GM21717 (cell line): Measurements from ENCODE around the gene STK25.

Experiments
- ATAC-seq: cut with Tn5 transposase; IDR thresholded peaks from one replicate; pipeline ENCODE4 v1.9.1; 2021; ENCODE audit warnings: mild to moderate bottlenecking, moderate library complexity; ENCODE audit not compliant: unreplicated experiment

The STK25 gene

DNA sequence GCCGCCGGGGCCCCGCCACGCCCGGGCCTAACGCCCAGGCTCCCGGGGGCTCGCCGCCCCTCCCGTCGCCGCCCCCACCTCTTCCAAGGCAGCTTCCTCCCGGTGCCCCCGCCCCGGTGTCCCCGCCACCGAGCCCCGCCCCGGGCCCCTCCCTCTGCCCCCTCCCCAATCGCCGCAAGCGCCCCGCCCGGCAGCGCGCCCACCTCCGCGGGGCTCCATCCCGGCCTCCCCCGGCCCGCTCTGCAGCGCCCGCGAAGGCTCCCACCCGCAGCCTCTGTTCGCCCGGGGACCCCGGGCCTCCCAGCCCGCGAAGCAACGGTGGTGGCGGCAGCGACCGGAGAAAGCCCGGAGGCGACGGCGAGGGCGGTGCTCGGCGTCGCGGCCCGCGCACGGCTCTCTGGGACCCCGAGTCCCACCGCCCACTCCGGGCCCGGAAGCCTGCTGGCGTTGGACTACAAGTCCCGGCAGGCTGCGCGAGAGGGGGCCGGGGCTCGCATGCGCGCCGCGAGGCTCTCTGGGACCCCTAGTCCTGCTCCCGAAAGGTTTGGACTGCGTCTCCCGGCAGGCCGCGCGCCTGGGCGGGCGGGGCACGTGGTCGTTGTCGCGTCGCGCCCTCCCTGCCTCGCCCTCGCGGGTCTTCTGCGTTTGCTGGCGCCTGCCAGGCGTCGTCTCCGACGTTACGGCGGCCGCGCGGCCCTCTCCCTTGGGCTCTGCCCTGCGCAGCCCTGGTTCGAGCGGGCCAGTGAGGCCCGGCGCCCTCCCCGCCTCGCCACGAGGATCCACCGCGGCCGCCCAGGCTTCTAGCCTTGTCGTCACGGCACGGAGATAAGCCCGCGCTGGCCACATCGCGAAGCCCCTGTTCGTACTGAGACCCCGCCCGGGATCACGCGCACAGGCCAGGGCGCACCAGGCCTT, at the start of gene STK25:
STK25 (minus strand) TSS at position 345 of the 915 bp plus-strand sequence. CDS start 549 bp downstream, outside the sequence.
- ATAC-seq, result peak; percentile 91

GRCh38 chr2:241556746-241557145, 48.4 kb upstream of the STK25 start:
- no peak for ATAC-seq

DNA sequence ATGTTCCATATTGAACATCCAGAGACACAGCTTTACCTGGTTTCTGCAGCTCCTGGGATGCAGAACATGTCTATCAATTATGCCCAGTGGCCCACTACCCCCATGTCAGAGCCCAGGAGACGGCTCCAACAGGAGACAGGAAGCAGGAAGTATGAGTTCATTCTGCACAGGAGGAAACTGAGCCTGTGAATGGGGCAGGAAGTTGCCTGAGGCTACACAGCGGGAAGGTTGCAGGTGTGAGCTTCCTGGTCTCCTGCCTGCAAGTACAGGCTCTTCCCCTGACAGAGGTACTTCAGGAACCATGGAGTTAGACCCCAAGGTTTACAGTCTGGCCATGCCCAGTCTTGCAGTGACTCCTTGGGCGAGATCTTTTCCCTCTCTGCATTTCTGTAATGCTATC, 47.3 kb upstream of the STK25 start:
- no peak for ATAC-seq

- ATAC-seq, result no peak
These were observed 46.4 kb upstream of the STK25 start for GRCh38 chr2:241554610-241555322.

DNA sequence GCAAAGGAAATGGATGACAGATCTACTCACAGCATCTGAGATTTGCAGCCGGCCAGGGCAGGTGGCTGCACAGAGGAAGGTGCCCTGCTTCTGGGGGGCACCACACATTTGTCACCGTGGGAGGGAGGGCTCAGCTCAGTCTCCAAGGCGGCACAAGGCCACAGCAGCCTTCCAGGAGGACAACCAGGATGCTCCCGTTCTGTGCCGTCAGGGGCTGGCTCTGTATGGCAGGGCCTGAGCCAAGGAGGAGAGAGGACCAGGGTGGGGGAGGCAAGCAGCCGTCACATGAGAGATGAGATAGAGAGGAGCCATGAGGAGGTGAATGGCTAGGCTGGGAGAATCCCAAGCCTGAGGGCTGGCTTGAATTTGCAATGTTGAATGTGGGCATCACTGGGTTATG, 45.6 kb upstream of the STK25 start:
- ATAC-seq, result no peak

DNA sequence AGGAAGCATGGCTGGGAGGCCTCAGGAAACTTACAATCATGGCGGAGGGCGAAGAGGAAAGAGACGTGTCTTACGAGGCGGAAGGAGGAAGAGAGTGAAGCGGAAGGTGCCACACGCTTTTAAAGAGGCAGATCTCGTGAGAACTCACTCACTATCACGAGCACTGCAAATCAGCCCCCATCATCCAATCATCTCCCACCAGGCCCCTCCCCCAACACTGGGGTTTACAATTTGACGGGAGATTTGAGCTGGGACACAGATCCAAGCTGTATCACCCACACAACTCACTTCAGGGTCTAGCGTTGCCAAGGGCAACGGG, 45.1 kb upstream of the STK25 start:
- no peak for ATAC-seq

DNA sequence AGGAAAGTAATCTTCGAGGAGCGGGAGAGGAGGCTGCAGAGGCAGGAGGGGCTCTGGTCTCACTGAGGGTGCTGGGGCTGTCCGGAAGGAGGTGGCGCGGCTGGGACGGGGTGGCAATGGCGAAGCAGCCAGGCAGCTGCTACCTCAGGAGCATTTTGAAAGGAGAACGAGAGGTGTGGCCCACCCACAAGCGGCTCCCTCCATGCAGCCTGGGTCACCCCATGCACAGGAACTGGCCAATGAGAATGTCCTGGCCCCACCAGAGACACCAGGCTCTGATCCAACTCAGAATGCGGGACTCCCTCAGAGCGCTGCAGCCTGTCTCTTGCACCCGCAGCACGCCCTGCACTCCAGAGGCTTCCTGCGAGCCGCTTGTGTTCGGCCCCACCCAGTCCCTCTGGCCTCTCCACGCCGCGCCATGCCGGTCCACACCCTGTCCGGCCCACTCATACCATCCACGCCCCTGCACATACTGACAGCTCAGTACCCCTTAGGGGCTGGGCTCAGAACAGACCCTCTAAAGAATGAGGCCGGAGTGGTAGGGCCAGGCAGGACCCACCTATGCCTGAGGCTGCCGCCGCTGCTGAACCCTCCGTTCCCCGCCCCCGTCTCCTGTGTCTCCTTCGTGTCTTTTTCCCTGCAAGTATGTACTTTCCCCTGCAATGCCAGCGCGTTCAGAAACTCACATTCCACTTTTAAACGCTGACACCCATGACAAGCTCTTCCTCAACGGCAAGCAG, 43.8 kb upstream of the STK25 start:
- ATAC-seq, result no peak

DNA sequence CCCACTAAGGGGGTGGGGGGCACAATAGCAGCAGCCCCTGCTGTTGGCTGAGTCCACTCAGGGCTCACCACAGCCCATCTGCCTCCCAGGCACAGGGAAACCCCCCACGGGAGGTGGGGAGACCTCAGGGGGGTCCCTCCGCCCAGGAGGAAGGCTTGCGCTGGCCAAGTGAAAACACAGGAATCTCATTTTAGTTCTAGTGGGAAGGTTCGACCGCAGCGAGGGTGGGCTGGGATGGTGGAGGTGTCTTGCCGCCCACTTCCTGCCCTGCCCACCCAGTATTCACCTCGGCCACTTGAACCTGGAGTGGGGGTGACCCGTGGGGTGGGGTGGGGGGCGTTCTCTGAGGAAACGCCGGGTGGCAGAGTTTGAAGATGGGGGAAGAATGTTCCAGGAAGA, 43.2 kb upstream of the STK25 start:
- ATAC-seq, result no peak

GRCh38 chr2:241550616-241551580, 42.5 kb upstream of the STK25 start:
- no peak for ATAC-seq

- ATAC-seq, result no peak
These were observed 40.1 kb upstream of the STK25 start for GRCh38 chr2:241548451-241548835.

- ATAC-seq, result no peak
These were observed 39.5 kb upstream of the STK25 start for GRCh38 chr2:241547781-241548450.

DNA sequence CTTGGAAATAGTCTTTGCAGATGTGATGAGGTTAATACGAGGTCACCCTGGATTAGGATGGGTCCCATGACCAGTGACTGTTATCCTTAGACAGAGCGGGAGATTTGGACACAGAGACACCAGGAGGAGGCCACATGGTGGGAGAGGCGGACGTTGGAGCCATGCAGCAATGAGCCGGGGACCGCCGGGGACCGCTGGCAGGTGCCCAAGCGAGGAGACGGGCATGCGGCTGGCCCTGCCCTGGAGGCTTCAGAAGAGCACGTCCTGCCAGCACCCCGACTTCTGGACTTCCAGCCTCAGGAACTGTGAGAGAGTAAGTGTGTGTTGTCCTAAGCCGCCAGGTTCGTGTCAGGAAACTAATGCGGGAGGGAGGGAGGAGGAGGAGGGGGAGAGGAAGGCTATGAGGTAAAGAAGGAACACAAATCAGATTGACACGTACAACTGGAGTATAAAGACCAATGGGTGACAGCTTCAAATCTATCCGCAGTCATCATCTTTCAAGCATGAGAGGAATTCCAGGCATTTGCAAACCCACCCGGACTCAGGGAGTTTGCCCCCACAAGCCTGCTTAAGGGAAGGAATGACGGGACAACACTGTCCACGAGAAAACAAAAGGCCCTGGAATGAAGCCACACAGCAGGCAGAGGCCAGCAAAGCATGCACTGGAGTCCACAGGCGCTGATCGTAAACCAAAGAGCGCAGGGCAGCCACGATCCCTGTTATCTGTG, 38.6 kb upstream of the STK25 start:
- ATAC-seq, result no peak

GRCh38 chr2:241545523-241546473, 37.4 kb upstream of the STK25 start:
- no peak for ATAC-seq

DNA sequence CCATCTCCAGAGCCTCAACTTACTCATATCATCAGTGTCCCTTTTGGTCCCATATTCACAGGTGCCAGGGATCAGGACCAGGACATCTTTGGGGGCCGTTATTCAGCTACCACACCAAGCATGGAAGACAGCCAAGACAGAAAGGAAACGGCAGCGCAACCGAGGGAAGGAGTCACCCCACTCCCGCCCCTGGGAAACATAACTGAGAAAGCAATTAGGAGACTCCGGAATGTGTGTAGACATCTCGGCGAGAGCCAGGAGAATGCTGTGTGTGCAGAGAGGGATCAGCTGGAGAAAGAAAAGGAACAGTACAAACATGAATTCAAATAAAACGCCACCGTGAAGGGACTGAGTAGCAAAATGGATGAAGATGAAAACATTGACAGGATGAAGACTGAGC, 36.7 kb upstream of the STK25 start:
- no peak for ATAC-seq

GRCh38 chr2:241542278-241542605, 33.9 kb upstream of the STK25 start:
- no peak for ATAC-seq

GRCh38 chr2:241541564-241542277, 33.3 kb upstream of the STK25 start:
- no peak for ATAC-seq

DNA sequence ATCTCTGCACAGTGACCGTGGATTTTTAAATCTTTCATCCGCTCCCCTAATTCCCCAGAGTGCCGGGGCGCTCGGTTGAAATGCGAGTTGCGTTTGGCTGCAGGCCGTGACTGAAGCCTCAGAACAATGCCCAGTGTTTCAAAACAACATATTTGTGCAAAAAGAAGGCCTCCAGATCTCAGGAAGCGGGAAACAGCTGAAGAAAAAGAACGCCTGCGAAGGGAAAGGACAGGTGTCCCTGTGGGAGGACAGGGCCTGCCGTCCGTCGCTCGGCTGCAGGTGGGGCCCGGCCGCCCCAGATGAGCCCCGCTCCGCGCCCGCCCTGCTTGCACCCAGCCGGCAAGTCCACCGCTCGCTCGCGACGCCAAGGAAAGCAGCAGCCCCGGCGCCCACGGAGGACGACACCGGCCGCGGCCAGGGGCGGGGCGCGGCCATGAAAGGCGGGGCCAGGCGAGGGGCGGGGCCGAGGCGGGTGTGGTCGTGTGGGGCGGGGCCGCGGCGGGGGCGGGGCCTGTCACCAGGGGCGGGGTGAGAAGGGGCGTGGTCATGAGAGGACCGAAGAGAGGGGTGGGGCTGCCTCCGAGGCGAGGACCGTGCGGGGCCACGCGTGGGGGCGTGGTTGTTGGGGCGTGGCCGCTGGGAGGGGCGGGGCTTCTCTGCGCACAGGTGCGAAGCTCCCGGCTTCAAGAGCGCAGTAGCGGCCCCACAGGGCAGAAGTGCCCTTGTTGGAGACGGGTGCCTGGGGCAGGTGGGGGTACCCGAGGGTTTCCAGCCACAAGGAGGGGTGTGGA, 32.6 kb upstream of the STK25 start:
- no peak for ATAC-seq
